Ishikawa (cell line): ENCODE data around the gene YBX2.

Experiments used
- MAX ChIP-seq: IDR thresholded peaks from 2 replicates; pipeline ENCODE4 v1.6.1; 2012
- RAD21 ChIP-seq: IDR thresholded peaks from 2 replicates; pipeline ENCODE4 v1.6.1; 2012; ENCODE audit warnings: low read depth
- REST ChIP-seq: IDR thresholded peaks from 2 replicates; pipeline ENCODE4 v1.6.1; 2012; ENCODE audit warnings: low read depth, mild to moderate bottlenecking
- TAF1 ChIP-seq: IDR thresholded peaks from 2 replicates; pipeline ENCODE4 v1.6.1; 2012; ENCODE audit warnings: low read depth, mild to moderate bottlenecking

DNA sequence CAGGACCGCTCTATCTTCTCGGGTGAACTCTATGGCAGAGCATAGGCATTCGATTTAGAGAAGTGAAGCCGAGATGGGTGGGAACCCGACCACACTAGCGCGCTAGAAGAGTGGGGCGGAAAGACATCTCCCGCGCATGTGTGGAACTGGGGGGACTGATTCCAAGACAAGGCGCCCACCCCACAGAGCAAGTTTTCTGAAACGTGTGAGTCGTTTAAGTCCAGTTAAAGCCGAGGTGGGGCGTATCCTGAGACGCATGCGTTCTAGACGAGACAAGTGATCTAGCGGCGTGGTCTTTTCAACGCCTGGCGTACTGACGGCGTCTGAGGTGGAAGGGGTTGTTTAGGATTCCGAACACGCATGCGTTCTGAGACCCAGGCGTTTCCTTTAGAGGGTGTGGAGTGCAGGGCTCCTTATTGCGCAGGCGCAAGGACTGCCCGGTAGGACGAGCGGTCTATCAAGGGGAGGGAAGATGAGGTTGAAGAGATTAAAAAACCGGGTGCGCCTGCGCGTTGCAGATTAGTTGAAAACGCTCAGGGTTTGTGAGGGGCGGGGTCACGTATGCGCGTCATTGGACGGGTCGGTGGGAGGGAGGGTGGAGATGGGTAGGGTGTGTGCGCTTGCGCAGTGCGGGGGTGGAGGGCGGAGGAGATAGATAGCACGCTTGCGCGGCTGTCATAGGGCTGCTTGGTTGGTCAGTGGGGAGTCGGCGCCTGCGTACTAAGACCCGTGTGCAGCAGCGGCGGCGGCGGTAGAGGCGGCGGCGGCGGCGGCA lies 12.7 kb upstream of the YBX2 start, which contains the start of gene EIF5A:
- peak; percentile 43 for TF ChIP-seq TAF1
- TF ChIP-seq MAX, result peak; percentile 86
- no peak for TF ChIP-seq REST
- no peak for TF ChIP-seq RAD21
